DND-41 (cell line): ENCODE results near the gene SLF2.

Source experiments
- ATAC-seq: fragments of 200-7000 bp; cut with Tn5 transposase; 3 replicates; pipeline ENCODE4 v1.9.1; 2021; ENCODE audit warnings: low read depth; ENCODE audit not compliant: insufficient read depth
- DNase-seq: peaks from one replicate; pipeline ENCODE4 v3.0.0-alpha.2; 2020
- H2AFZ ChIP-seq: 2 replicates; pipeline ENCODE4 v1.6.0; 2012; ENCODE audit warnings: low read depth, low read length
- H3K27ac ChIP-seq: 2 replicates; pipeline ENCODE4 v1.5.1; 2012; ENCODE audit warnings: low read length, inconsistent platforms
- H3K27me3 ChIP-seq: fragments of 200-600 bp; sonication (generic); 2 replicates; pipeline ENCODE4 v1.6.0; 2012; ENCODE audit warnings: low read length, mild to moderate bottlenecking, inconsistent platforms; ENCODE audit not compliant: insufficient read depth, poor library complexity
- H3K36me3 ChIP-seq: 2 replicates; pipeline ENCODE4 v1.5.1; 2012; ENCODE audit warnings: low read length, inconsistent platforms; ENCODE audit not compliant: insufficient read depth
- H3K4me1 ChIP-seq: 2 replicates; pipeline ENCODE4 v1.5.1; 2012; ENCODE audit warnings: mild to moderate bottlenecking, low read length; ENCODE audit not compliant: insufficient read depth
- H3K4me2 ChIP-seq: 2 replicates; pipeline ENCODE4 v1.6.0; 2012; ENCODE audit warnings: mild to moderate bottlenecking, moderate library complexity, low read length, inconsistent platforms; ENCODE audit not compliant: insufficient read depth
- H3K4me3 ChIP-seq, 2 experiments: fragments of 200-600 bp in 1 of 2; shearing (Covaris generic) in 1 of 2; 2 replicates each; pipeline ENCODE4 v1.5.1; 2012 to 2016; ENCODE audit warnings: inconsistent platforms in 2 of 2, low read length in 2 of 2, mild to moderate bottlenecking in 2 of 2, low read depth in 1 of 2, moderate library complexity in 1 of 2
- H3K79me2 ChIP-seq: 2 replicates; pipeline ENCODE4 v1.6.0; 2012; ENCODE audit warnings: low read length, inconsistent platforms; ENCODE audit not compliant: insufficient read depth
- H3K9ac ChIP-seq: 2 replicates; pipeline ENCODE4 v1.6.0; 2012; ENCODE audit warnings: low read depth, mild to moderate bottlenecking, inconsistent platforms, low read length, moderate library complexity
- H3K9me3 ChIP-seq: 2 replicates; pipeline ENCODE4 v1.5.1; 2012; ENCODE audit warnings: low read length, moderate library complexity, mild to moderate bottlenecking, inconsistent platforms; ENCODE audit not compliant: insufficient read depth, severe bottlenecking
- H4K20me1 ChIP-seq: 2 replicates; pipeline ENCODE4 v1.6.0; 2012; ENCODE audit warnings: low read length; ENCODE audit not compliant: insufficient read depth
- CTCF ChIP-seq: IDR thresholded peaks from 2 replicates; pipeline ENCODE4 v1.5.1; 2012; ENCODE audit warnings: borderline replicate concordance, low read length, moderate library complexity, mild to moderate bottlenecking; ENCODE audit not compliant: poor library complexity, severe bottlenecking; ENCODE audit errors: extremely low read depth
- EZH2 ChIP-seq: IDR thresholded peaks from 3 replicates; pipeline ENCODE4 v1.6.1; 2012; ENCODE audit warnings: borderline replicate concordance, low read depth, mild to moderate bottlenecking, moderate library complexity, low read length, inconsistent platforms; ENCODE audit not compliant: severe bottlenecking

The SLF2 gene

GRCh38 chr10:100917071-100917470 lies 4.3 kb downstream of the SLF2 start:
- Histone ChIP-seq H3K79me2 (peaks cover 59% of the 10 kb centered on the region), H3K9ac (no peak overlapping the region), H3K4me3 (no peak overlapping the region), H3K9me3 (no peaks in the 10 kb centered on the region), H3K27me3 (no peaks in the 10 kb centered on the region), H2AFZ (no peak overlapping the region), H3K4me2 (no peak overlapping the region), H3K27ac (no peak overlapping the region), H3K36me3 (peaks cover 85% of the 10 kb centered on the region), H4K20me1 (peaks cover 31% of the 10 kb centered on the region), H3K4me1 (peaks cover 30% of the 10 kb centered on the region)
- DNase-seq (no peak), ATAC-seq (no peak)
- TF ChIP-seq EZH2 (no peak), CTCF (no peak)

GRCh38 chr10:100923580-100923979 lies 10.8 kb downstream of the SLF2 start:
- Histone ChIP-seq H4K20me1 (no peaks in the 10 kb centered on the region; the same call in 1 of the 2 replicates), H3K4me1 (no peaks in the 10 kb centered on the region), H3K27me3 (no peaks in the 10 kb centered on the region), H3K9me3 (no peaks in the 10 kb centered on the region), H2AFZ (no peak overlapping the region), H3K4me2 (no peak overlapping the region), H3K36me3 (peaks cover 94% of the 10 kb centered on the region), H3K27ac (no peak overlapping the region), H3K79me2 (peaks cover 20% of the 10 kb centered on the region; the same call in 1 of the 2 replicates), H3K4me3 (no peak overlapping the region), H3K9ac (no peak overlapping the region)
- TF ChIP-seq EZH2 (no peak), CTCF (no peak)
- DNase-seq (no peak), ATAC-seq (no peak)

GRCh38 chr10:100927266-100927665 lies 14.5 kb downstream of the SLF2 start:
- TF ChIP-seq CTCF (no peak), EZH2 (no peak)
- Histone ChIP-seq H3K4me2 (no peak overlapping the region), H3K79me2 (peaks cover 5% of the 10 kb centered on the region; the same call in 1 of the 2 replicates), H3K36me3 (peaks cover 95% of the 10 kb centered on the region), H3K9ac (no peak overlapping the region), H3K27me3 (no peaks in the 10 kb centered on the region), H3K4me3 (no peak overlapping the region), H3K9me3 (no peaks in the 10 kb centered on the region), H3K27ac (no peak overlapping the region), H3K4me1 (no peaks in the 10 kb centered on the region), H4K20me1 (no peaks in the 10 kb centered on the region), H2AFZ (no peak overlapping the region)
- no peak for ATAC-seq
- DNase-seq = no peak

GRCh38 chr10:100928039-100928438 lies 15.3 kb downstream of the SLF2 start:
- peaks cover 2% of the 10 kb centered on the region; the same call in 1 of the 2 replicates for H3K79me2 ChIP-seq
- no peak overlapping the region for H3K27ac ChIP-seq
- H4K20me1 ChIP-seq = no peaks in the 10 kb centered on the region
- TF ChIP-seq EZH2 (no peak), CTCF (no peak)
- no peaks in the 10 kb centered on the region for H3K27me3 ChIP-seq
- H3K9me3 ChIP-seq = no peaks in the 10 kb centered on the region
- ATAC-seq (no peak), DNase-seq (no peak)
- peaks cover 95% of the 10 kb centered on the region for H3K36me3 ChIP-seq
- H2AFZ ChIP-seq = no peak overlapping the region
- H3K4me3 ChIP-seq = no peak overlapping the region
- no peaks in the 10 kb centered on the region for H3K4me1 ChIP-seq
- H3K4me2 ChIP-seq = no peak overlapping the region
- H3K9ac ChIP-seq = no peak overlapping the region
